DOHH2 (cell line): ENCODE results near the gene EBF3.

ENCODE experiments used
- H3F3A ChIP-seq: fragments of 200-600 bp; sonication (generic), shearing (Covaris generic); 2 replicates; pipeline ENCODE4 v1.6.0; 2016; ENCODE audit warnings: antibody characterized with exemption, mild to moderate bottlenecking; ENCODE audit not compliant: control insufficient read depth, insufficient read depth
- H3K27ac ChIP-seq: fragments of 200-600 bp; sonication (generic); 2 replicates; pipeline ENCODE4 v1.5.1; 2014; ENCODE audit warnings: low read depth, mild to moderate bottlenecking, low read length, moderate library complexity
- H3K27me3 ChIP-seq: fragments of 200-600 bp; sonication (generic); 2 replicates; pipeline ENCODE4 v1.6.1; 2014; ENCODE audit warnings: mild to moderate bottlenecking, low read length, mixed read lengths; ENCODE audit not compliant: control insufficient read depth
- H3K36me3 ChIP-seq: fragments of 200-600 bp; sonication (generic); 2 replicates; pipeline ENCODE4 v1.6.1; 2014; ENCODE audit warnings: mild to moderate bottlenecking, low read length, moderate library complexity, mixed read lengths; ENCODE audit not compliant: control insufficient read depth
- H3K4me1 ChIP-seq: fragments of 200-600 bp; sonication (generic); 2 replicates; pipeline ENCODE4 v1.6.1; 2014; ENCODE audit warnings: mild to moderate bottlenecking, low read length, mixed read lengths; ENCODE audit not compliant: control insufficient read depth
- H3K4me2 ChIP-seq: fragments of 200-600 bp; sonication (generic); 2 replicates; pipeline ENCODE4 v1.6.0; 2014; ENCODE audit warnings: mild to moderate bottlenecking, low read length, moderate library complexity
- H3K4me3 ChIP-seq: fragments of 200-600 bp; sonication (generic); 2 replicates; pipeline ENCODE4 v1.5.1; 2014; ENCODE audit warnings: mild to moderate bottlenecking, low read length, mixed read lengths
- H3K79me2 ChIP-seq: fragments of 200-600 bp; sonication (generic); 2 replicates; pipeline ENCODE4 v1.6.1; 2014; ENCODE audit warnings: mild to moderate bottlenecking, low read length, mixed read lengths; ENCODE audit not compliant: control insufficient read depth
- H3K9me2 ChIP-seq: fragments of 200-600 bp; sonication (generic); replicated peaks from 2 replicates; pipeline ENCODE4 v1.6.1; 2014; ENCODE audit warnings: mild to moderate bottlenecking, low read length, mixed read lengths; ENCODE audit not compliant: control insufficient read depth
- H3K9me3 ChIP-seq: fragments of 200-600 bp; sonication (generic); 2 replicates; pipeline ENCODE4 v1.6.1; 2014; ENCODE audit warnings: antibody characterized with exemption, low read length, mixed read lengths; ENCODE audit not compliant: control insufficient read depth, insufficient read depth
- H4K20me1 ChIP-seq: fragments of 200-600 bp; sonication (generic); 2 replicates; pipeline ENCODE4 v1.6.0; 2014; ENCODE audit warnings: low read depth, mild to moderate bottlenecking, antibody characterized with exemption, low read length, moderate library complexity; ENCODE audit not compliant: control insufficient read depth, insufficient read depth
- CTCF ChIP-seq: fragments of 200-600 bp; sonication (generic); IDR thresholded peaks from one replicate; pipeline ENCODE4 v1.5.1; 2014; ENCODE audit warnings: antibody characterized with exemption, mild to moderate bottlenecking, low read depth, low read length; ENCODE audit not compliant: poor library complexity, severe bottlenecking
- EZH2phosphoT487 ChIP-seq: fragments of 200-600 bp; sonication (generic); IDR thresholded peaks from 2 replicates; pipeline ENCODE4 v1.6.1; 2017; ENCODE audit warnings: borderline replicate concordance, mild to moderate bottlenecking, antibody characterized with exemption, low read length, moderate library complexity, mixed read lengths

EBF3 gene

GRCh38 chr10:129785536-129785981, 178.5 kb downstream of the EBF3 start:
- Histone ChIP-seq H3K9me3 (no peaks in the 10 kb centered on the region), H3K9me2 (no peaks in the 10 kb centered on the region), H3K4me2 (no peak overlapping the region), H3K4me1 (no peaks in the 10 kb centered on the region), H4K20me1 (no peaks in the 10 kb centered on the region), H3K27me3 (no peaks in the 10 kb centered on the region), H3F3A (no peaks in the 10 kb centered on the region), H3K79me2 (no peaks in the 10 kb centered on the region), H3K4me3 (no peak overlapping the region), H3K36me3 (no peaks in the 10 kb centered on the region), H3K27ac (no peak overlapping the region)
- TF ChIP-seq CTCF: no peak
- TF ChIP-seq EZH2phosphoT487: no peak
